ENCODE data around the gene EMC8. TPM values are rescaled to one million over a fixed set of nuclear protein-coding genes. Genes with fewer than 3 reads are reported as not detected.

The EMC8 gene
- total and polyA plus RNA-seq, 2 of the 8 experiments (the other 6 are each of a cell fraction or from before 2014, with no cell fraction given): 52.2 to 69.7 TPM

- TF ChIP-seq JUN (IDR thresholded peaks at IDR 0.05; ENCODE audit: low read depth, low read length) (no peak), ATF3 (IDR thresholded peaks at IDR 0.05; ENCODE audit: insufficient read depth, low read depth, low read length) (no peak)
Measured at GRCh38 chr16:85810742-85811115, 11.4 kb upstream of the EMC8 start (continued).

Measured in H1 (cell line).